CD1c-positive myeloid dendritic cell (primary cell): ENCODE results near the gene AIDA.
"Not testable (repeated sequence)": the region's sequence is repeated elsewhere in the genome, so short reads cannot be mapped to it uniquely, and the experiment has no call there.

Experiments used
- DNase-seq: peaks from one replicate; pipeline ENCODE4 v3.0.0-alpha.2; 2016; ENCODE audit errors: extremely low spot score

The AIDA gene

GRCh38 chr1:222712253-222713090, at the start of gene AIDA, which contains the start of gene BROX:
AIDA (minus strand) TSS chr1:222712491; CDS start chr1:222712317, 174 bp downstream.
BROX (plus strand) TSS chr1:222712564; CDS start chr1:222715700, 3,136 bp downstream.
- DNase-seq = peak; percentile 95

GRCh38 chr1:222761083-222761482, 48.8 kb upstream of the AIDA start:
- no peak for DNase-seq

GRCh38 chr1:222759451-222760035, 47.3 kb upstream of the AIDA start:
- no peak for DNase-seq

- DNase-seq = no peak
Observed at GRCh38 chr1:222757646-222758268, 45.5 kb upstream of the AIDA start.

GRCh38 chr1:222754366-222755139, 42.3 kb upstream of the AIDA start:
- peak; percentile 67 for DNase-seq

- no peak for DNase-seq
Observed at GRCh38 chr1:222751255-222751654, 39.0 kb upstream of the AIDA start.

GRCh38 chr1:222750651-222751050, 38.4 kb upstream of the AIDA start:
- peak; percentile 45 for DNase-seq

- no peak for DNase-seq
Observed at GRCh38 chr1:222749927-222750326, 37.6 kb upstream of the AIDA start.

- not testable (repeated sequence) for DNase-seq
Observed at GRCh38 chr1:222741630-222742457, 29.6 kb upstream of the AIDA start.

GRCh38 chr1:222739929-222740328, 27.6 kb upstream of the AIDA start:
- no peak for DNase-seq

GRCh38 chr1:222739465-222739864, 27.2 kb upstream of the AIDA start:
- DNase-seq = no peak

- DNase-seq = no peak
Observed at GRCh38 chr1:222736972-222737371, 24.7 kb upstream of the AIDA start, which contains the start of gene FAM177B. FAM177B (plus strand) TSS chr1:222737202; CDS start chr1:222746546, 9,344 bp downstream.

- no peak for DNase-seq
Observed at GRCh38 chr1:222736470-222736869, 24.2 kb upstream of the AIDA start.

GRCh38 chr1:222734740-222735139, 22.4 kb upstream of the AIDA start:
- DNase-seq = no peak

- DNase-seq = peak; percentile 67
Observed at GRCh38 chr1:222732216-222733159, 20.2 kb upstream of the AIDA start.

- DNase-seq = peak; percentile 66
Observed at GRCh38 chr1:222730866-222731265, 18.6 kb upstream of the AIDA start.

GRCh38 chr1:222728746-222729145, 16.5 kb upstream of the AIDA start:
- DNase-seq = no peak

GRCh38 chr1:222716393-222716792, 4.1 kb upstream of the AIDA start:
- DNase-seq = no peak

GRCh38 chr1:222713091-222713961, 1.0 kb upstream of the AIDA start:
- peak; percentile 97 for DNase-seq
